Measurements from ENCODE around the gene MARK4. TPM values are rescaled to one million over a fixed set of nuclear protein-coding genes. Genes with fewer than 3 reads are reported as not detected.

MARK4 gene
- total and polyA plus RNA-seq, 4 donors, result 27.2 to 105 (median 62.7) TPM

GRCh38 chr19:45234089-45234869, 16.8 kb upstream of the MARK4 start:
- H3K4me3 ChIP-seq (ENCODE audit: low read depth, low read length), result no peak overlapping the region
- H3K9me3 ChIP-seq (ENCODE audit: control insufficient read depth, insufficient read depth, low read length), result no peaks in the 10 kb centered on the region
- no peaks in the 10 kb centered on the region for H3K36me3 ChIP-seq (ENCODE audit: control insufficient read depth, insufficient read depth, low read length)
- no peak for DNase-seq (ENCODE audit: low read depth in 4 of 6, low spot score in 6 of 6)
- peaks cover 7% of the 10 kb centered on the region for H3K4me1 ChIP-seq (ENCODE audit: control insufficient read depth, insufficient read depth, low read length)
- H3K27ac ChIP-seq (ENCODE audit: low read depth, low read length), result no peak overlapping the region
- peaks cover 36% of the 10 kb centered on the region for H3K27me3 ChIP-seq (ENCODE audit: control insufficient read depth, insufficient read depth, low read length)
- 6% methylated on average over 93 of the region's 93 CpGs for WGBS (ENCODE audit: insufficient coverage)

GRCh38 chr19:45235485-45235884, 15.6 kb upstream of the MARK4 start:
- whole genome bisulfite sequencing (ENCODE audit: insufficient coverage), result 28% methylated on average over 8 of the region's 8 CpGs
- peaks cover 7% of the 10 kb centered on the region for H3K4me1 ChIP-seq (ENCODE audit: control insufficient read depth, insufficient read depth, low read length)

DNA sequence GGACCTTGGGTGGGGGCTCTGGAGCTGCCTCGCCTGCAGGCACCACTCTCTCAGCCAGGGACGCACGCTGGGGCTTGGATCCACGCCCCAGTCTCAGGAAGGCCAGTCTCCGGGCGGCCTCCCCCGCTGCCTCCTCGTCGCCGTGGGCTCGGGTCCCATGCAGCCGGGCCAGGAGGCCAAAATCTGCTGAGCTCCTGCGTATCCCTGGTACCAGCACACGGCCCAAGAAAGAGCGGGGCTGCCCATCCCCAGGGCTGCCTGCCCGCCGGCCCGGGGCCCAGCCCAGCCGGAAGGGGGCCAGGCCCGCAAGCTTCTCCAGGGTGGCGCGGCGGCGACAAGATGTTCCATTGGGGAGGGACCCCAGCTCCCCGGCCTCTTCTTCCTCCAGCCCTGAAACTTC, 12.5 kb upstream of the MARK4 start:
- H3K27me3 ChIP-seq (ENCODE audit: control insufficient read depth, insufficient read depth, low read length), result peaks cover 22% of the 10 kb centered on the region
- 87% methylated on average over 24 of the region's 25 CpGs for WGBS (ENCODE audit: insufficient coverage)
- H3K9me3 ChIP-seq (ENCODE audit: control insufficient read depth, insufficient read depth, low read length), result no peaks in the 10 kb centered on the region
- H3K4me1 ChIP-seq (ENCODE audit: control insufficient read depth, insufficient read depth, low read length), result peaks cover 7% of the 10 kb centered on the region
- H3K27ac ChIP-seq (ENCODE audit: low read depth, low read length), result no peak overlapping the region
- H3K36me3 ChIP-seq (ENCODE audit: control insufficient read depth, insufficient read depth, low read length), result no peaks in the 10 kb centered on the region
- H3K4me3 ChIP-seq (ENCODE audit: low read depth, low read length), result no peak overlapping the region
- no peak for DNase-seq (ENCODE audit: low read depth in 4 of 6, low spot score in 6 of 6)

More at GRCh38 chr19:45235485-45235884, 15.6 kb upstream of the MARK4 start:
- no peaks in the 10 kb centered on the region for H3K9me3 ChIP-seq (ENCODE audit: control insufficient read depth, insufficient read depth, low read length)
- no peak overlapping the region for H3K4me3 ChIP-seq (ENCODE audit: low read depth, low read length)
- H3K36me3 ChIP-seq (ENCODE audit: control insufficient read depth, insufficient read depth, low read length), result no peaks in the 10 kb centered on the region
- peaks cover 36% of the 10 kb centered on the region for H3K27me3 ChIP-seq (ENCODE audit: control insufficient read depth, insufficient read depth, low read length)
- H3K27ac ChIP-seq (ENCODE audit: low read depth, low read length), result no peak overlapping the region
- no peak for DNase-seq (ENCODE audit: low read depth in 4 of 6, low spot score in 6 of 6)

DNA sequence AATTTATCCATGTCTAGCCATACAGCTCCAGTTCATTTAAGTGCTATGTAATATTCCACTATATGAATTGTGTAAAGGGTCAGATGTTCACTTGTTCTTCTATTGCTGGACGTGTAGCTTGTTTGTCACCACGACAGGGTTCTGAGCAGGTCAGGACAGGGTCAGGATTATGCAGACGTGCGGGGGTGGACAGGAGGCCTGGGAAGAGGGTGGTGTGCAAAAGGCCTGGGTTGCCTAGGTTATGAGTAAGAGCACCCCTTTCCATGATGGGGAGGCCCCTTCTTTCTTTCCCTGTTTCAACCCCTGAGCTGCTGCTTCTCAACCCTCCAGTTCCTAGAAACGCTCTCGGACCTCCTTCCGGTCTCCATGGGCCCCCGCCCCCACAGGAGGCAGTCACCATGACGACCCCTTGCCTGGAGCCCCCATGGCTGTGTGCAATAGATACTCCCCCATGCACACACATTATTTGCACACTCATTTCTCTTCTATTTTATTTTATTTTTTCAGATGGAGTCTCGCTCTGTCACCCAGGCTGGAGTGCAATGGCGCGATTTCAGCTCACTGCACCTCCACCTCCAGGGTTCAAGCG, 7.8 kb upstream of the MARK4 start:
- 67% methylated on average over 12 of the region's 13 CpGs for WGBS (ENCODE audit: insufficient coverage)
- no peak for DNase-seq (ENCODE audit: low read depth in 4 of 6, low spot score in 6 of 6)
- Histone ChIP-seq H3K4me1 (ENCODE audit: control insufficient read depth, insufficient read depth, low read length) (peaks cover 9% of the 10 kb centered on the region), H3K9me3 (ENCODE audit: control insufficient read depth, insufficient read depth, low read length) (no peaks in the 10 kb centered on the region), H3K36me3 (ENCODE audit: control insufficient read depth, insufficient read depth, low read length) (no peaks in the 10 kb centered on the region), H3K27ac (ENCODE audit: low read depth, low read length) (no peak overlapping the region), H3K4me3 (ENCODE audit: low read depth, low read length) (no peak overlapping the region), H3K27me3 (ENCODE audit: control insufficient read depth, insufficient read depth, low read length) (no peaks in the 10 kb centered on the region)

DNA sequence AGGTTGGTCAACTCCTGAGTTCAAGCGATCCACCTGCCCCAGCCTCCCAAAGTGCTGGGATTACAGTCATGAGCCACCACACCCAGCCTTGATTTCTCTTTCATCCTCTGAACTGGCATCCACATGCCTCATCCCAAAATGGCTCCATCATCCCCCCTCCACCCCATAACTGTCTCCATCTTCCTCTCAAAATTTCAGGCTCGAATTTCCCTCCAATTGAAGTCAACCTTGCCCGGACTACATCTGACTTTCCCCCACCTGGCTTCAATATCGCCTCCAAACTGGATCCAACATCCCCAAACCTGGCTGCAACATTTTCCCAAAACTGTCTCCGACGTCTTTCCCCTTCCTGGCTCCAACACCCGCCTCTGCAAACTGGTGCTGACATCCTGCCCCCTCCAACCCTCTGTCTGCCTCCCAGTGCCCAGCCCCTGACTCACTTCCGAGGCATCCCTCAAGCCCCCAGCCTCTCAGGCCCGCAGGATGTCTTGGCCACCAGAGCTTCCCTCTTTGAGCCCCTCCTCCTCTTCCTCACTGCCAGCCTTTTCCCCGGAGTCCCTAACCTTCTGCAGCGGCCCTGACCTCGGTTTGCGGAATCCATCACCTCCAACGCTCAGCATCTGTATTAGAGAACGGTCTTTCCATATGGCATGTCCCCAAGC, 6.8 kb upstream of the MARK4 start:
- Histone ChIP-seq H3K9me3 (ENCODE audit: control insufficient read depth, insufficient read depth, low read length) (no peaks in the 10 kb centered on the region), H3K27me3 (ENCODE audit: control insufficient read depth, insufficient read depth, low read length) (no peaks in the 10 kb centered on the region), H3K27ac (ENCODE audit: low read depth, low read length) (no peak overlapping the region), H3K4me3 (ENCODE audit: low read depth, low read length) (no peak overlapping the region), H3K4me1 (ENCODE audit: control insufficient read depth, insufficient read depth, low read length) (peaks cover 16% of the 10 kb centered on the region), H3K36me3 (ENCODE audit: control insufficient read depth, insufficient read depth, low read length) (no peaks in the 10 kb centered on the region)
- DNase-seq (ENCODE audit: low read depth in 4 of 6, low spot score in 6 of 6), result no peak
- WGBS (ENCODE audit: insufficient coverage), result 74% methylated on average over 15 of the region's 15 CpGs

DNA sequence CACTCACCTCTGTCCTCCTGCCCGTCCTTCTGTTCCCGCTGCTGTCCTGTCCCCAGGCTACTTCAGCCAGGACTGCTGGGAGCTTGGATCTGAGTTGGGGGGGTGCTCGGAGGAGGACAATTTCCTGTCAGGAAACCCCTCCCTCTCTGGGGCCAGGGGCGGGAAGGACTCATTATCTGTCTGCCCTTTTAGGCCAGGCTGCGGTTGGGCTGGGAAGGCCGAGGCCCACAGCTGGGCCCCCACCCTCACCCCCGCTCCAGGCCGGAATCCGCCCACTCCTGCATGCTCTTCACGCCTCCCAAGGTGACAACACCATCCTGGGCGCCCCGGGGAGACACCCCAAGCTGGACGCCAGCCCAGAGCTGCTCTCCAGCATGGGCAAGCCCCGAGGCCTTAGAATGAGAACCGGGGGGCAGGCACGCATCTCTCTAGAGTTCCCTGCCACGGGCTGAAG, 5.7 kb upstream of the MARK4 start, which contains the start of gene EXOC3L2:
TSS of gene EXOC3L2 (minus strand) at position 74 of the 454 bp plus-strand sequence. CDS start 6,362 bp downstream, outside the sequence.
- Histone ChIP-seq H3K36me3 (ENCODE audit: control insufficient read depth, insufficient read depth, low read length) (no peaks in the 10 kb centered on the region), H3K4me3 (ENCODE audit: low read depth, low read length) (no peak within 1 kb of the TSS), H3K4me1 (ENCODE audit: control insufficient read depth, insufficient read depth, low read length) (peaks cover 20% of the 10 kb centered on the region), H3K27ac (ENCODE audit: low read depth, low read length) (peak within 1 kb of the TSS; percentile 25), H3K27me3 (ENCODE audit: control insufficient read depth, insufficient read depth, low read length) (no peaks in the 10 kb centered on the region), H3K9me3 (ENCODE audit: control insufficient read depth, insufficient read depth, low read length) (no peaks in the 10 kb centered on the region)
- no peak for DNase-seq (ENCODE audit: low read depth in 4 of 6, low spot score in 6 of 6)
- 34% methylated on average over 11 of the region's 17 CpGs for WGBS (ENCODE audit: insufficient coverage)

- Histone ChIP-seq H3K36me3 (ENCODE audit: control insufficient read depth, insufficient read depth, low read length) (no peaks in the 10 kb centered on the region), H3K4me1 (ENCODE audit: control insufficient read depth, insufficient read depth, low read length) (peaks cover 25% of the 10 kb centered on the region), H3K27ac (ENCODE audit: low read depth, low read length) (peak overlapping the region; percentile 25), H3K27me3 (ENCODE audit: control insufficient read depth, insufficient read depth, low read length) (no peaks in the 10 kb centered on the region), H3K4me3 (ENCODE audit: low read depth, low read length) (no peak overlapping the region), H3K9me3 (ENCODE audit: control insufficient read depth, insufficient read depth, low read length) (no peaks in the 10 kb centered on the region)
- 45% methylated on average over 4 of the region's 4 CpGs for WGBS (ENCODE audit: insufficient coverage)
- DNase-seq (ENCODE audit: low read depth in 4 of 6, low spot score in 6 of 6), result no peak
These were observed 5.2 kb upstream of the MARK4 start for GRCh38 chr19:45245826-45246225.

- peaks cover 30% of the 10 kb centered on the region for H3K4me1 ChIP-seq (ENCODE audit: control insufficient read depth, insufficient read depth, low read length)
- no peaks in the 10 kb centered on the region for H3K27me3 ChIP-seq (ENCODE audit: control insufficient read depth, insufficient read depth, low read length)
- no peak overlapping the region for H3K4me3 ChIP-seq (ENCODE audit: low read depth, low read length)
- no peak for DNase-seq (ENCODE audit: low read depth in 4 of 6, low spot score in 6 of 6)
- no peak overlapping the region for H3K27ac ChIP-seq (ENCODE audit: low read depth, low read length)
- WGBS (ENCODE audit: insufficient coverage), result 91% methylated on average over 3 of the region's 8 CpGs
- H3K36me3 ChIP-seq (ENCODE audit: control insufficient read depth, insufficient read depth, low read length), result peaks cover 4% of the 10 kb centered on the region
- H3K9me3 ChIP-seq (ENCODE audit: control insufficient read depth, insufficient read depth, low read length), result no peaks in the 10 kb centered on the region
These were observed 3.9 kb upstream of the MARK4 start for GRCh38 chr19:45247136-45247535.

- no peak overlapping the region for H3K27ac ChIP-seq (ENCODE audit: low read depth, low read length)
- peaks cover 44% of the 10 kb centered on the region for H3K4me1 ChIP-seq (ENCODE audit: control insufficient read depth, insufficient read depth, low read length)
- H3K4me3 ChIP-seq (ENCODE audit: low read depth, low read length), result no peak overlapping the region
- H3K9me3 ChIP-seq (ENCODE audit: control insufficient read depth, insufficient read depth, low read length), result no peaks in the 10 kb centered on the region
- H3K36me3 ChIP-seq (ENCODE audit: control insufficient read depth, insufficient read depth, low read length), result peaks cover 11% of the 10 kb centered on the region
- no peaks in the 10 kb centered on the region for H3K27me3 ChIP-seq (ENCODE audit: control insufficient read depth, insufficient read depth, low read length)
- DNase-seq (ENCODE audit: low read depth in 4 of 6, low spot score in 6 of 6), result no peak
- WGBS (ENCODE audit: insufficient coverage), result 54% methylated on average over 6 of the region's 11 CpGs
These were observed 1.6 kb upstream of the MARK4 start for GRCh38 chr19:45249261-45250033.

Measured in spinal cord (tissue), 10 donors.